Stimulated activated CD4-positive, alpha-beta T cell treated with anti-CD3 and anti-CD28 coated beads, Interleukin-12 subunit alpha, Interleukin-12 subunit beta, amount 100 ng/mL, for 24 hours (primary cell): ENCODE results near the gene OSBPL10.
"Not testable (repeated sequence)": the region's sequence is repeated elsewhere in the genome, so short reads cannot be mapped to it uniquely, and the experiment has no call there.

ENCODE experiments used
- DNase-seq, 2 experiments: peaks; one replicate each; pipeline ENCODE4 v3.0.0-alpha.2; 2020; ENCODE audit warnings: low read depth in 2 of 2

Gene OSBPL10

GRCh38 chr3:31815006-31815405 is 166.1 kb downstream of the OSBPL10 start:
- no peak for DNase-seq

GRCh38 chr3:31813686-31814085 is 167.4 kb downstream of the OSBPL10 start:
- DNase-seq = no peak

GRCh38 chr3:31813197-31813596 is 167.9 kb downstream of the OSBPL10 start:
- DNase-seq = no peak

- no peak for DNase-seq
Measured at GRCh38 chr3:31810991-31811433, 170.1 kb downstream of the OSBPL10 start.

- DNase-seq = no peak
Measured at GRCh38 chr3:31808143-31808720, 172.8 kb downstream of the OSBPL10 start.

- no peak for DNase-seq
Measured at GRCh38 chr3:31804251-31805051, 176.6 kb downstream of the OSBPL10 start.

GRCh38 chr3:31802981-31803740 is 177.9 kb downstream of the OSBPL10 start:
- DNase-seq = no peak

GRCh38 chr3:31800436-31800835 is 180.6 kb downstream of the OSBPL10 start:
- no peak for DNase-seq

GRCh38 chr3:31798840-31799239 is 182.2 kb downstream of the OSBPL10 start:
- DNase-seq = no peak

- no peak for DNase-seq
Measured at GRCh38 chr3:31793821-31794220, 187.2 kb downstream of the OSBPL10 start.

- no peak for DNase-seq
Measured at GRCh38 chr3:31791090-31791430, 190.0 kb downstream of the OSBPL10 start.

GRCh38 chr3:31790193-31791089 is 190.6 kb downstream of the OSBPL10 start:
- no peak for DNase-seq

- DNase-seq = no peak
Measured at GRCh38 chr3:31789429-31789828, 191.6 kb downstream of the OSBPL10 start.

- DNase-seq = no peak
Measured at GRCh38 chr3:31785734-31786133, 195.3 kb downstream of the OSBPL10 start.

GRCh38 chr3:31785286-31785685 is 195.8 kb downstream of the OSBPL10 start:
- no peak for DNase-seq

- DNase-seq = not testable (repeated sequence)
Measured at GRCh38 chr3:31783851-31784250, 197.2 kb downstream of the OSBPL10 start.

- not testable (repeated sequence) for DNase-seq
Measured at GRCh38 chr3:31782306-31782705, 198.8 kb downstream of the OSBPL10 start.

GRCh38 chr3:31779514-31779913 is 201.5 kb downstream of the OSBPL10 start:
- DNase-seq = no peak

- no peak for DNase-seq
Measured at GRCh38 chr3:31777887-31778286, 203.2 kb downstream of the OSBPL10 start.

- DNase-seq = no peak
Measured at GRCh38 chr3:31777092-31777491, 204.0 kb downstream of the OSBPL10 start.

- DNase-seq = no peak
Measured at GRCh38 chr3:31776016-31776415, 205.0 kb downstream of the OSBPL10 start.

- no peak for DNase-seq
Measured at GRCh38 chr3:31775383-31775782, 205.7 kb downstream of the OSBPL10 start.
